Endothelial cell of umbilical vein (primary cell): ENCODE measurements around the gene VKORC1. TPM values are rescaled to one million over a fixed set of nuclear protein-coding genes. Genes with fewer than 3 reads are reported as not detected.

ENCODE experiments used
- BruUV-seq: library from RNA; stranded (reverse); fragments of 400-500 nt; replicated peaks from 2 replicates; lab custom pipeline; 2021; lab: Mats Ljungman, UMichigan
- CTCF ChIA-PET: fragments of 300-600, 350-600 bp; sonication (Branson Sonifier 250); formaldehyde crosslinking; loops from one replicate; lab custom pipeline; 2021; ENCODE audit warnings: antibody characterized with exemption, inconsistent platforms; lab: Charles Lee
- POLR2A ChIA-PET: fragments of 300-600, 350-600 bp; sonication (Branson Sonifier 250); formaldehyde crosslinking; loops from one replicate; lab custom pipeline; 2021; ENCODE audit warnings: antibody characterized with exemption, inconsistent platforms; lab: Charles Lee
- DNase-seq: peaks from one replicate; pipeline ENCODE4 v3.0.0-alpha.2; 2011; ENCODE audit warnings: low read depth, low spot score
- FAIRE-seq: peaks from 2 replicates; lab custom pipeline; 2011; peaks lifted over from hg19 to GRCh38; lab: Jason Lieb, UNC
- H2AFZ ChIP-seq: 2 replicates; pipeline ENCODE4 v1.6.0; 2012; ENCODE audit warnings: low read depth, low read length, control low read depth, inconsistent platforms
- H3K27ac ChIP-seq: 2 replicates; pipeline ENCODE4 v1.5.1; 2011; ENCODE audit warnings: low read depth, mild to moderate bottlenecking, control low read depth, low read length, moderate library complexity; ENCODE audit not compliant: insufficient read depth
- H3K27me3 ChIP-seq, 2 experiments: 2 replicates each; pipeline versions ENCODE4 v1.6.0 to v1.6.1; 2011; ENCODE audit warnings: low read length in 2 of 2, mixed read lengths in 1 of 2; ENCODE audit not compliant: control insufficient read depth in 2 of 2, insufficient read depth in 2 of 2
- H3K36me3 ChIP-seq, 2 experiments: 2 replicates in 1 of 2; 3 replicates in 1 of 2; pipeline ENCODE4 v1.5.1; 2011; ENCODE audit warnings: low read length in 2 of 2, mild to moderate bottlenecking in 1 of 2, moderate library complexity in 1 of 2; ENCODE audit not compliant: control insufficient read depth in 2 of 2, insufficient read depth in 2 of 2; ENCODE audit errors: extremely low read depth in 1 of 2
- H3K4me1 ChIP-seq: 3 replicates; pipeline ENCODE4 v1.5.1; 2011; ENCODE audit warnings: mild to moderate bottlenecking, low read length; ENCODE audit not compliant: control insufficient read depth, insufficient read depth; ENCODE audit errors: extremely low read depth
- H3K4me2 ChIP-seq: 2 replicates; pipeline ENCODE4 v1.6.1; 2011; ENCODE audit warnings: low read length, control low read depth, mixed read lengths; ENCODE audit not compliant: insufficient read depth
- H3K4me3 ChIP-seq, 3 experiments: fragments of 200-600 bp in 1 of 3; sonication (generic), shearing (Covaris generic) in 1 of 3; replicated peaks in 1 of 3; 2 replicates each; pipeline ENCODE4 v1.5.1; 2011 to 2016; ENCODE audit warnings: control low read depth in 3 of 3, low read length in 3 of 3, mild to moderate bottlenecking in 2 of 3, inconsistent platforms in 1 of 3, low read depth in 1 of 3, moderate library complexity in 1 of 3; ENCODE audit not compliant: insufficient read depth in 1 of 3
- H3K79me2 ChIP-seq: 2 replicates; pipeline ENCODE4 v1.6.0; 2012; ENCODE audit warnings: low read length, inconsistent platforms; ENCODE audit not compliant: control insufficient read depth, insufficient read depth
- H3K9ac ChIP-seq: replicated peaks from 2 replicates; pipeline ENCODE3; 2011; ENCODE audit warnings: low read length, control low read depth; ENCODE audit not compliant: insufficient read depth; ENCODE audit errors: extremely low read depth
- H3K9me1 ChIP-seq: replicated peaks from 3 replicates; pipeline ENCODE4 v1.6.0; 2011; ENCODE audit warnings: mild to moderate bottlenecking, low read length; ENCODE audit not compliant: control insufficient read depth, insufficient read depth; ENCODE audit errors: extremely low read depth
- H3K9me3 ChIP-seq: replicated peaks from 2 replicates; pipeline ENCODE4 v1.5.1; 2012; ENCODE audit warnings: low read length, inconsistent platforms; ENCODE audit not compliant: control insufficient read depth, insufficient read depth
- H4K20me1 ChIP-seq: replicated peaks from 2 replicates; pipeline ENCODE3; 2011; ENCODE audit warnings: mild to moderate bottlenecking, low read length; ENCODE audit not compliant: control insufficient read depth, insufficient read depth; ENCODE audit errors: extremely low read depth
- EZH2 ChIP-seq: IDR thresholded peaks from 2 replicates; pipeline ENCODE4 v1.6.1; 2012; ENCODE audit warnings: borderline replicate concordance, low read depth, mild to moderate bottlenecking, moderate library complexity, low read length, inconsistent platforms; ENCODE audit not compliant: severe bottlenecking
- FOS ChIP-seq: IDR thresholded peaks from 2 replicates; pipeline ENCODE4 v1.6.1; 2011; ENCODE audit warnings: mild to moderate bottlenecking, low read length, moderate library complexity, borderline replicate concordance; ENCODE audit not compliant: insufficient read depth
- GATA2 ChIP-seq: IDR thresholded peaks from 2 replicates; pipeline ENCODE4 v1.7.0; 2011; ENCODE audit warnings: low read depth, mild to moderate bottlenecking, moderate library complexity, mixed read lengths, low read length; ENCODE audit not compliant: insufficient read length, insufficient read depth
- JUN ChIP-seq: IDR thresholded peaks from 2 replicates; pipeline ENCODE4 v1.6.1; 2011; ENCODE audit warnings: borderline replicate concordance, low read depth; ENCODE audit not compliant: insufficient read length, insufficient read depth
- MYC ChIP-seq: IDR thresholded peaks from one replicate; pipeline ENCODE4 v1.6.1; 2011; ENCODE audit warnings: mild to moderate bottlenecking, low read depth, low read length
- POLR2A ChIP-seq: IDR thresholded peaks from 2 replicates; pipeline ENCODE4 v1.6.1; 2012; ENCODE audit warnings: low read depth, mild to moderate bottlenecking, control low read depth, low read length
- POLR2AphosphoS5 ChIP-seq: IDR thresholded peaks from 2 replicates; pipeline ENCODE4 v1.6.1; 2012; ENCODE audit warnings: low read depth, mild to moderate bottlenecking, control low read depth, low read length, moderate library complexity; ENCODE audit not compliant: insufficient read depth
- dilution Hi-C: fragments of 300-500 bp; cut with MboI; formaldehyde crosslinking; loops from one replicate; pipeline ENCODE4 v1.15.0; 2019; ENCODE audit warnings: low sequenced_read_pairs; ENCODE audit not compliant: extremely low pct_ligation_motif_present
- intact Hi-C: fragments of 100-400 bp; cut with micrococcal nuclease; formaldehyde crosslinking; loops from one replicate; pipeline ENCODE4 v1.10.0; 2022
- polyA plus RNA-seq, 4 experiments: library from polyadenylated mRNA; depleted of rRNA in 3 of 4; stranded (reverse) in 3 of 4; unstranded in 1 of 4; fragments of >200 nt; gene quantifications; 2 replicates each; pipeline versions ENCODE4 v1.2.1 to v1.2.3, GENCODE V29; 2011 to 2012; ENCODE audit warnings: missing spikeins in 1 of 4
- total RNA-seq: library from RNA; stranded (reverse); gene quantifications from 2 replicates; pipeline ENCODE4 v1.2.3, GENCODE V29; 2021
- TF ChIP-seq, protein P1 (sequence below), 2 donors: IDR thresholded peaks; 1 replicate in 1 of 2; 2 replicates in 1 of 2; pipeline ENCODE4 v1.5.1; 2011; ENCODE audit warnings: low read length in 2 of 2, mild to moderate bottlenecking in 2 of 2, moderate library complexity in 2 of 2, control low read depth in 1 of 2, inconsistent platforms in 1 of 2, low read depth in 1 of 2; ENCODE audit not compliant: insufficient read depth in 1 of 2; ENCODE audit errors: extremely low read depth in 1 of 2
- TF ChIP-seq, protein P2 (sequence below): IDR thresholded peaks from 2 replicates; pipeline ENCODE4 v1.6.1; 2011; ENCODE audit not compliant: insufficient read depth, insufficient read length

The VKORC1 gene
- total and polyA plus RNA-seq, 2 donors (not counting 3 experiments of a cell fraction or from before 2014, with no cell fraction given): 93.5 to 586 TPM

GRCh38 chr16:31106509-31107464, 12.2 kb upstream of the VKORC1 start:
- intact Hi-C loops: loop anchor here (5.0 kb wide), 1 partner anchor 36 kb away; no protein-coding TSS in a partner anchor
- POLR2A ChIA-PET: no interaction called here
- no TSS peak for BruUV-seq
- Histone ChIP-seq H3K27ac (no peak overlapping the region), H3K9ac (no peak overlapping the region), H3K9me1 (no peaks in the 10 kb centered on the region), H3K9me3 (no peaks in the 10 kb centered on the region), H3K4me1 (peaks cover 12% of the 10 kb centered on the region), H3K4me2 (no peak overlapping the region), H3K4me3 (no peak overlapping the region), H3K79me2 (peaks cover 11% of the 10 kb centered on the region), H3K36me3 (peaks cover 6 to 22% of the 10 kb centered on the region in 2 experiments), H4K20me1 (no peaks in the 10 kb centered on the region), H3K27me3 (no peaks in the 10 kb centered on the region), H2AFZ (no peak overlapping the region)
- TF ChIP-seq JUN (no peak), POLR2AphosphoS5 (no peak), GATA2 (no peak), EZH2 (no peak), MYC (no peak), POLR2A (no peak), FOS (no peak)
- TF ChIP-seq, protein P1, sequence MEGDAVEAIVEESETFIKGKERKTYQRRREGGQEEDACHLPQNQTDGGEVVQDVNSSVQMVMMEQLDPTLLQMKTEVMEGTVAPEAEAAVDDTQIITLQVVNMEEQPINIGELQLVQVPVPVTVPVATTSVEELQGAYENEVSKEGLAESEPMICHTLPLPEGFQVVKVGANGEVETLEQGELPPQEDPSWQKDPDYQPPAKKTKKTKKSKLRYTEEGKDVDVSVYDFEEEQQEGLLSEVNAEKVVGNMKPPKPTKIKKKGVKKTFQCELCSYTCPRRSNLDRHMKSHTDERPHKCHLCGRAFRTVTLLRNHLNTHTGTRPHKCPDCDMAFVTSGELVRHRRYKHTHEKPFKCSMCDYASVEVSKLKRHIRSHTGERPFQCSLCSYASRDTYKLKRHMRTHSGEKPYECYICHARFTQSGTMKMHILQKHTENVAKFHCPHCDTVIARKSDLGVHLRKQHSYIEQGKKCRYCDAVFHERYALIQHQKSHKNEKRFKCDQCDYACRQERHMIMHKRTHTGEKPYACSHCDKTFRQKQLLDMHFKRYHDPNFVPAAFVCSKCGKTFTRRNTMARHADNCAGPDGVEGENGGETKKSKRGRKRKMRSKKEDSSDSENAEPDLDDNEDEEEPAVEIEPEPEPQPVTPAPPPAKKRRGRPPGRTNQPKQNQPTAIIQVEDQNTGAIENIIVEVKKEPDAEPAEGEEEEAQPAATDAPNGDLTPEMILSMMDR (IDR thresholded peaks at IDR 0.05; ENCODE audit: extremely low read depth in 1 of 2, insufficient read depth in 1 of 2, low read depth in 1 of 2, low read length in 2 of 2): no peak
- TF ChIP-seq, protein P2, sequence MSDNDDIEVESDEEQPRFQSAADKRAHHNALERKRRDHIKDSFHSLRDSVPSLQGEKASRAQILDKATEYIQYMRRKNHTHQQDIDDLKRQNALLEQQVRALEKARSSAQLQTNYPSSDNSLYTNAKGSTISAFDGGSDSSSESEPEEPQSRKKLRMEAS: no peak
- DNase-seq: no peak
- dilution Hi-C loops: no loop called here
- CTCF ChIA-PET: no interaction called here
- FAIRE-seq: no peak
